GM12874 (cell line): ENCODE measurements around the gene WWC2.

ENCODE experiments used
- CTCF ChIP-seq: IDR thresholded peaks from 2 replicates; pipeline ENCODE4 v1.5.1; 2011; ENCODE audit warnings: low read depth, mild to moderate bottlenecking, control low read depth, low read length, moderate library complexity; ENCODE audit not compliant: insufficient read depth

Gene WWC2

GRCh38 chr4:183355405-183355804 is 256.3 kb downstream of the WWC2 start:
- no peak for TF ChIP-seq CTCF

DNA sequence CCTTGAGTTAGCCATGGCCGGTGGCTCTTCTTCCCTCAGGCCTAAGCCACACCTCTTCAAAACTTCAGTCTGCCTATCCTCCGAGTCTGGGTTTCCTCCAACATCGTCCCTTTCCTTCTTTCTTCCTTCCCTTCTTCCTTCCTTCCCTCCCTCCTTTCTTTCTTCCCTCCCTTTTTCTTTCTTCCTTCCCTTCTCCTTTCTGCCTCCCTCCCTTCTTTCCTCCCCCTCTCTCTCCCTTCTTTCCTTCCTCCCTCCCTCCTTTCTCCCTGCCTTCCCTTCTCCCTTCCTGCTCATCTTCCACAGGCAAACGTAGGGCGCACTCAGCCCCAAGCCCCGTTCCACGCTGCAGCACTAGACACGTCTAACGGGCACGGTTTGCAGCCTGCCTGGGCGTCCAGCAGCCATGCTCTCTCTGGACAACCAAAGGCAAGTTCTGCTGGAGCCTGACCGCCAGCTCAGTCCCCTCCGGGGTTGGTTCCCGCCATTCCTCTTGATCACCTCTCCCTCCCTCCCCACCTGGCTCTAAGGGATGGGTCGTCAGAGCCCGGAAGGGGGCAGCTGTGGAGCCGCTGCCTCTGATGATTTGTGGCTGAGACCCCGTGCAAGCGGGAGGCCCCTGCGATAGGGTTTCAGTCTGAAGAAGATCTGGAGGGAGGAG is 257.2 kb downstream of the WWC2 start:
- TF ChIP-seq CTCF, result no peak

GRCh38 chr4:183356931-183357675 is 258.0 kb downstream of the WWC2 start:
- no peak for TF ChIP-seq CTCF

GRCh38 chr4:183358215-183358755 is 259.2 kb downstream of the WWC2 start:
- no peak for TF ChIP-seq CTCF

DNA sequence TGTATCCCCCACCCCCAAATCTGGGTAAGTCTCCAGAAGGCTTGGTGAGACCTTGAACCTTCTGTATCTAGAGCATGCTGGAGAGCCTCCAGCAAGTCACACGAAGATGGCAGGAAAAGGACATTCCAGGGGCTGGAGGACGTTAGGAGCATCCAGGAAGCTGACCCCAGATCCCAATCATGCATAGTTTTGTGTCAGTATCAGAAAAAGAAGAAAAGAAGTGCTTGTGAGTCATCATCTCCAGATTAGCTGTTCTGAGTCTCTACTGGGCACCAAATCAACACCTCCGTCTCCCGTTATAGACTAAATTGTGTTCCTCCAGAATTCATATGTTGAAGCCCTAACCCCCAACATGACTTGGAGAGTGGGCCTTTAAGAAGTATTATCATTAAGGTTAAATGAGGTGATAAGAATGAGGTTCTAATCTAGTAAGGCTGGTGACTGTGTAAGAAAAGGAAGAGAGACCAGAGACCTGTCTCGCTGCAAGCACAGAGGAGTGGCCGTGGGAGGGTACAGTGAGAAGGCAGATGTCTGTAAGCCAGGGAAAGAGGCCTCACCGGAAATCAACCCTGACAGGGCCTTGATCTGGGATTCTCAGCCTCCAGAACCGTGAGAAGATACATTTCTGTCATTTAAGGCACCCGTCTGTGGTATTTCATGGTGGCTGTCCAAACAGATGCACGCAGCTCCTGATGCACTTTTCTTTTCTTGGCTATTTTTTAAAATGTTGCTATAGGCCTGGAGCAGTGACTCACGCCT is 261.3 kb downstream of the WWC2 start:
- no peak for TF ChIP-seq CTCF

- no peak for TF ChIP-seq CTCF
Measured at GRCh38 chr4:183362036-183362435, 263.0 kb downstream of the WWC2 start.

GRCh38 chr4:183362916-183363542 is 264.0 kb downstream of the WWC2 start:
- TF ChIP-seq CTCF, result no peak
